A549 treated with dexamethasone at 1 μM for 4 hours (cell line): ENCODE measurements around the gene NMU. TPM values are rescaled to one million over a fixed set of nuclear protein-coding genes. Genes with fewer than 3 reads are reported as not detected.

Experiments
- total RNA-seq: library from RNA; stranded (reverse); fragments of 200-300 nt; extraction: Qiagen RNA extraction; gene quantifications from 5 replicates; pipeline ENCODE4 v1.2.3, GENCODE V29; 2022

NMU gene, protein sequence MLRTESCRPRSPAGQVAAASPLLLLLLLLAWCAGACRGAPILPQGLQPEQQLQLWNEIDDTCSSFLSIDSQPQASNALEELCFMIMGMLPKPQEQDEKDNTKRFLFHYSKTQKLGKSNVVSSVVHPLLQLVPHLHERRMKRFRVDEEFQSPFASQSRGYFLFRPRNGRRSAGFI
- total RNA-seq, result 0.27 to 0.54 TPM (median 0.44 TPM) in 5 replicates

DNA sequence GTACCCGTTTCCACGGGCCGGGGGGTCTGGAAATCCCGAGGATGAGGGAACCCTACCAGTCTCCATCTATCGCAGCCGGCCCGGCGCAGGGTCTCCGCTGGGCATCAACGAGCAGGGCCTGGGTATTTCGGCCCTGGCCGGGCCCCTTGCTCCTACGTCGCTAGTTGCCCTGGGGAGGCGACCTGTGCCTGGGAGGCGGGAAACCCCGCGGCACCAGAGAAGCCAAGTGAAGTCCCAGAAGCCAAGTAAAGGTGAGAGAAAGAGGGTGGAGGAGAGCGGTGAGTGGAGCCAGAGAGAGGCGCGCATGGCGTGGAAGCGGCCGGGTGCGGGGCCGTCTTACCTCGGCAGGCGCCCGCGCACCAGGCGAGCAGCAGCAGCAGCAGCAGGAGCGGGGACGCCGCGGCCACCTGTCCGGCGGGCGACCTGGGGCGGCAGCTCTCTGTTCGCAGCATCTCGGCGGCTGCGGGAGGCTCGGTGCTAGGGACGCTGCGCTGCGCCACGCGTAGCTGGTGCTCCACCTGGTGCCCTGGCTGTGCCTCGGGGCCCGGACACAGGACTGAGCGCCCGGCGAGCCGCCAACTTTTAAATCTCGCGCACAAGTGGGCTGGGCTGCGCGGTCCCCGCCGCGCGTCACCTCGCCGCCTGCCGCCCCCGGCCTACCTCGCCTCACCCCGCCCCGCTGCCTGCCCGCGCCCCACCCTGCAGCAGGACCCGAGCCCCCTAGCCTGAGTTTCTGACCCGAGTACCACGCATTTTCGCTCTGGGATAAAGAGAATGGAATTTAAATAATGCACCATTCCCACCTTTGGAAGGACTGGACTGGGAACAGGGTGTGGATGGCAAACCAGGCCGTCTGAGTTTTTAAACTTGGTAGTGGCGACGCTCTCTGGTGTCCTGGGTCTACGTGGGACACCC lies at the start of gene NMU:
NMU (minus strand) TSS at position 558 of the 915 bp plus-strand sequence; CDS start at position 452, 106 bp downstream.

DNA sequence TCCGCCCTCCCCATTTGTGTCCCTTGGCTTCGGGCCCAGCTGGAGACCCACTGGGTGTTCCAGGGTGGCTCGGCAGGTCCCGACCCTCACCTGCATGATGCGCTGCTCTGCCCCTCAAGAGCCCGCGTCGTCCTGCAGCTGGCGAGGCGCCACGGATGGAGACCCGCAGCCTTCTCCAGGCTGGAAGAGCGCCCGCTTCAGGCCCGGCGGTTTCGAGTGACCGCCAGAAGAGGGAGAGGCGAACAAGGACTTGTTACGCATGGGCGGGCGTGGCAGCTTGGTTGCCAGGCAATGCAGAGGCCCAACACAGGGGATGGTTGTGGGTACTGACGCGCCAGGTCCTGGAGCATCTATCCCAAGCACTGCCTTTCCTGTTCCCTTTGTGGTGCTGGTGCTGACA lies 44.1 kb downstream of the NMU start, which contains the start of gene PDCL2:
PDCL2 (minus strand) TSS at position 232 of the 400 bp plus-strand sequence; CDS start at position 96, 136 bp downstream.

DNA sequence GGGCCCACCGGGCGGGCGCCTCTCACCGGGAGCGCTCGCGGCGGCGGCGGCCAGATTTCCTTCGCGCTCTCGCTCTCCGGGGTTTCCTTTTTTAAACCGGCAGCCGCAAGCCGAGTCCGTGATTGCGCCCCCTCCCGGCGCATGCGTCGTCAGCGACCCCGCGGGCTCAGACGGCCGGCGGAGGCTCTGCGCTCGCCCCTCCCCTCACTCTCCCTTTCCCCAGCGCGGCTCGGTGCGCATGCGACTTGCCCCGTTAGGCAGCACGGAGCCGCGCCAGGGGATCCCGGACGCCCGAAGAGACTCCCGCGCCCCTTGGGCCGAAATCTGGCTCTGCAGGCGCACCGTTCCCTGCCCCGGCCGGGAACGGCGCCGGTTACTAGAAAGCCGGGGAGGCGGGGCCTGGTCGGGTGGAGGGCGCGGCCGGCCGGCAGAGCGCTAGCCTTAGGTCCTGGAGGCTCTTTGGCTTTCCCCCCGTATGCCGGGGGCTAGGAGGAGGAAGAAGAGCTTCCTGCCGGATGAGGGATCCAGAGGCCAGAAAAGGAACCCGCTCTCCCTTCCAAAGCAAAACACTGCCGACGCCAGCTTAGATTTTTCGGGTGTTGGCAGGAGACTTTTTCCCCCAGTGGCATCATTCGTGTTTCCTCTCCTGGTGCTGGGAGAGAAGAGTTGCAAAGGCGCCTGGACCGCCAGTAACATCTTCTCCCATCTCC lies 89.2 kb downstream of the NMU start, which contains the start of gene CLOCK:
CLOCK (minus strand) TSS at position 154 of the 710 bp plus-strand sequence. CDS start 64,124 bp downstream, outside the sequence.

Other genes starting within 250 kb of the NMU start
- gene TMEM165, start 240.3 kb downstream of the NMU start, total RNA-seq, result 51.3 to 57.3 TPM (median 54.9 TPM) in 5 replicates
- 3.5 to 7.9 TPM (median 6.0 TPM) in 5 replicates for gene CLOCK, start 89.4 kb downstream of the NMU start, total RNA-seq
- gene PDCL2, start 44.1 kb downstream of the NMU start, total RNA-seq, result not detected in 5 replicates
- not detected in 5 replicates for gene EXOC1L, start 183.5 kb upstream of the NMU start, total RNA-seq
- gene EXOC1, start 217.3 kb upstream of the NMU start, total RNA-seq, result 13.8 to 17.6 TPM (median 15.9 TPM) in 5 replicates